Stimulated activated effector memory CD8-positive, alpha-beta T cell treated with anti-CD3 and anti-CD28 coated beads, Interleukin-12 subunit alpha, Interleukin-12 subunit beta, amount 100 ng/mL, for 72 hours (primary cell): Measurements from ENCODE around the gene SMCR8.
"Not testable (repeated sequence)": the region's sequence is repeated elsewhere in the genome, so short reads cannot be mapped to it uniquely, and the experiment has no call there.

Experiments used
- ATAC-seq: fragments of 150-1000 bp; cut with Tn5 transposase; 2 replicates; pipeline ENCODE4 v1.10.0; 2021
- DNase-seq, 2 donors: peaks; one replicate each; pipeline ENCODE4 v3.0.0; 2021 to 2022; ENCODE audit warnings: low spot score in 2 of 2
- H3K27ac Mint-ChIP-seq: one replicate; pipeline ENCODE4 v1.8.0; 2022; ENCODE audit warnings: mild to moderate bottlenecking, mixed read lengths
- H3K36me3 Mint-ChIP-seq: one replicate; pipeline ENCODE4 v1.8.0; 2022; ENCODE audit warnings: mild to moderate bottlenecking, mixed read lengths
- H3K4me1 Mint-ChIP-seq: one replicate; pipeline ENCODE4 v1.8.0; 2022; ENCODE audit warnings: mixed read lengths
- H3K4me3 Mint-ChIP-seq: one replicate; pipeline ENCODE4 v1.8.0; 2022; ENCODE audit warnings: mild to moderate bottlenecking, mixed read lengths
- H3K9me3 Mint-ChIP-seq: one replicate; pipeline ENCODE4 v1.8.0; 2022; ENCODE audit warnings: mixed read lengths

SMCR8 gene, protein sequence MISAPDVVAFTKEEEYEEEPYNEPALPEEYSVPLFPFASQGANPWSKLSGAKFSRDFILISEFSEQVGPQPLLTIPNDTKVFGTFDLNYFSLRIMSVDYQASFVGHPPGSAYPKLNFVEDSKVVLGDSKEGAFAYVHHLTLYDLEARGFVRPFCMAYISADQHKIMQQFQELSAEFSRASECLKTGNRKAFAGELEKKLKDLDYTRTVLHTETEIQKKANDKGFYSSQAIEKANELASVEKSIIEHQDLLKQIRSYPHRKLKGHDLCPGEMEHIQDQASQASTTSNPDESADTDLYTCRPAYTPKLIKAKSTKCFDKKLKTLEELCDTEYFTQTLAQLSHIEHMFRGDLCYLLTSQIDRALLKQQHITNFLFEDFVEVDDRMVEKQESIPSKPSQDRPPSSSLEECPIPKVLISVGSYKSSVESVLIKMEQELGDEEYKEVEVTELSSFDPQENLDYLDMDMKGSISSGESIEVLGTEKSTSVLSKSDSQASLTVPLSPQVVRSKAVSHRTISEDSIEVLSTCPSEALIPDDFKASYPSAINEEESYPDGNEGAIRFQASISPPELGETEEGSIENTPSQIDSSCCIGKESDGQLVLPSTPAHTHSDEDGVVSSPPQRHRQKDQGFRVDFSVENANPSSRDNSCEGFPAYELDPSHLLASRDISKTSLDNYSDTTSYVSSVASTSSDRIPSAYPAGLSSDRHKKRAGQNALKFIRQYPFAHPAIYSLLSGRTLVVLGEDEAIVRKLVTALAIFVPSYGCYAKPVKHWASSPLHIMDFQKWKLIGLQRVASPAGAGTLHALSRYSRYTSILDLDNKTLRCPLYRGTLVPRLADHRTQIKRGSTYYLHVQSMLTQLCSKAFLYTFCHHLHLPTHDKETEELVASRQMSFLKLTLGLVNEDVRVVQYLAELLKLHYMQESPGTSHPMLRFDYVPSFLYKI

DNA sequence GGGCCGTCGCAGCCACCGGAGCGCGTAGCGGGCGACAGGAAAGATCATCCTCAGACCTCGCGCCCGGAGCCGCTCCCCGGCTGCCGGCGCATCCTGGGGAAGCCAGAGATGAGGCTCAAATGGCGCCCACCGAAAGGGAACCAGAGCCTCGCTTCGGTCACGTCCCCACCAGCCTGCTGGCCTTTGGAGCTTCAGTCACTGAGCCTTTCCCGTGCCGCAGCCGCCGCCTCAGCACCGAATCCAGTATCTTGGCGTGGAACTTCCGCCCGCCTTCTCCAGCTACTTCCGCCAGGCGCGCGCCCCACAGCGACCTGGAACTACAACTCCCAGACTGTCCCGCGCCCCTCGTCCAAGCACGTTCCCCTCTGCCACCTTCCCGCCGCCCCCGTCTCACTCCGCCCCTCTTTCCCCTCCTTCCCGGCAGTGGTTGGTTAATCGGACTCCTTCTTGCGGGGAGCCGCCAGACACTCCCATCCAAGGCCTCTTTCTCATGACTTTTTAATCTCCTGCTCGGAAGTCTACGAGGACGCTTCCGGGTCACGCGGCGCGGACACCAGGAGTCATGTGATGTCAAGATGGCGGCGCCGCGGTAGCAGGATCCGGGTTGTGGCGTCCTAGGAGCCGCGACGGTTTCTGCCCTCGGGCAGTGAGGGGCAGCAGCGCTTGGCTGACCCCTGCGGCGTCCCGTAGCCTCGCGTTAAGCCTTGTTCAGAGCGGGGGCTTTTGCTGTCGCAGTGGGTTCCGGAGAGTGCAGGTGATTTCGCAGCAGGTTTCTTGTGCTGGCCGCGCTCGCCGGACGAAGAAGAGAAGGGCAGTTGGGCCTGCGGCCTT is at the start of gene SMCR8, which contains the start of gene TOP3A:
Gene SMCR8 (plus strand): TSS at position 563 of the 831 bp plus-strand sequence. CDS start 497 bp downstream, outside the sequence.
Gene TOP3A (minus strand): TSS at position 264 of the 831 bp plus-strand sequence. CDS start 216 bp downstream, at position 48.
- DNase-seq: peak; percentile 85 to 97
- Mint-ChIP-seq H3K4me1 (peaks cover 81% of the 10 kb centered on the region), H3K4me3 (peak within 1 kb of the TSS; percentile 82), H3K9me3 (no peaks in the 10 kb centered on the region), H3K27ac (peak within 1 kb of the TSS; percentile 95), H3K36me3 (peaks cover 84% of the 10 kb centered on the region)
- peak; percentile 95 for ATAC-seq

DNA sequence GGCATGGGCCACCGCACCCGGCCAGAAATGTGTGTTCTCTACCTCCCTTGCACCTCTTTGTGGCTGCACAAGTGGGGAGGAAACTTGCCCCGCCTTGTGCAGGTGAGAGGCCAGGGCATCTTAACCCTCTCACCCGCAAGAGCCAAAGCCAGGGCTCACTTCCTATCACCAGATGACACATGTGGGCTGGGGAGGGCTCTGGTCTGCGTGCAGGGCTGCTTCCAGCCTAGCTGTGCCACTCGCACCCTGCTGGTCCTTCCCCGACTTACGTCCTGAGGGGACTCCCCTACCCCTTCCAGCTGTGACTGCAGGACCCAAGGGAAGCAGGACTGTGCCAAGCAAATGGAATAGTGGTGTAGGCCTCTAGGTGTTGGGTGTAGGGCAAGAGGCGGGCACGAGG is 47.7 kb upstream of the SMCR8 start:
- H3K27ac Mint-ChIP-seq: peak overlapping the region; percentile 40
- H3K36me3 Mint-ChIP-seq: peaks cover 5% of the 10 kb centered on the region
- peaks cover 10% of the 10 kb centered on the region for H3K4me1 Mint-ChIP-seq
- ATAC-seq (peak; percentile 74), DNase-seq (no peak)
- no peak overlapping the region for H3K4me3 Mint-ChIP-seq
- H3K9me3 Mint-ChIP-seq: no peaks in the 10 kb centered on the region

DNA sequence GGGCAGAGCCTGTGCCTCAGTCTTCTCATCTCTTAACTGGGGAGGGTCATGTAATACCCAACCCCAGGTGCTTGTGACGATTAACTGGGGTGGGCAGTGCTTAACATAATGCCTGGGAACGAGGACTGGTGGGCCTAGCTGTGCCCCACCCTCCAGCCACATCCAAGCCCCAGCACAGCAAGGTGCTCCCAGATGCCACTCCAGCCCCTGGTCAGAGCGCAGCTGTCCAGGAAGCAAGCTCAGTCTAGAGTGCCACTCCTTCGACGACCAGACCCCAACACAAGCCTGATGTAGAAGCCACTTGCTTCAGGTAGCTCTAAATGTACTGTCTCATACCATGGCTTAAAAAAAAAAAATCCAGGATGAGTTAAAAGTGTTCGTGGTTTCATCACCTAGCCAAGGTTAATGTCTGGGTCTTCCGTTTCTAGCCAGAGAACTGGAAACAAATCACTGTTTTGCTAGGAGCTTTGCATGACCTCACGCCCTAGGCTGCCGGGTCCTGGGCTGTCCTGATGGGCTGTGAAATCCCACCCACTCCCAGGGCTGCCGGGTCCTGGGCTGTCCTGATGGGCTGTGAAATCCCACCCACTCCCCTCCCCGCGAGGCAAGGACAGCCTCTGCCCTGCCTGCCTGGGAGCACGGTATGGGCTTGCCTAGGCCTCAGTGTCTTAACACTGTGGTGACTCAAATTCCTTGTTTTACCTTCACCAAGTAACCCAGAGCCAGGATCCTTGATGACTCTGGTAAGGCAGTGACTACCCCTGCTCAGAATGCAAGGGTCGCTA is 47.0 kb upstream of the SMCR8 start:
- H3K27ac Mint-ChIP-seq: peak overlapping the region; percentile 40
- H3K4me3 Mint-ChIP-seq: no peak overlapping the region
- H3K4me1 Mint-ChIP-seq: peaks cover 10% of the 10 kb centered on the region
- peaks cover 12% of the 10 kb centered on the region for H3K36me3 Mint-ChIP-seq
- no peak for DNase-seq
- peak; percentile 66 for ATAC-seq
- H3K9me3 Mint-ChIP-seq: no peaks in the 10 kb centered on the region

DNA sequence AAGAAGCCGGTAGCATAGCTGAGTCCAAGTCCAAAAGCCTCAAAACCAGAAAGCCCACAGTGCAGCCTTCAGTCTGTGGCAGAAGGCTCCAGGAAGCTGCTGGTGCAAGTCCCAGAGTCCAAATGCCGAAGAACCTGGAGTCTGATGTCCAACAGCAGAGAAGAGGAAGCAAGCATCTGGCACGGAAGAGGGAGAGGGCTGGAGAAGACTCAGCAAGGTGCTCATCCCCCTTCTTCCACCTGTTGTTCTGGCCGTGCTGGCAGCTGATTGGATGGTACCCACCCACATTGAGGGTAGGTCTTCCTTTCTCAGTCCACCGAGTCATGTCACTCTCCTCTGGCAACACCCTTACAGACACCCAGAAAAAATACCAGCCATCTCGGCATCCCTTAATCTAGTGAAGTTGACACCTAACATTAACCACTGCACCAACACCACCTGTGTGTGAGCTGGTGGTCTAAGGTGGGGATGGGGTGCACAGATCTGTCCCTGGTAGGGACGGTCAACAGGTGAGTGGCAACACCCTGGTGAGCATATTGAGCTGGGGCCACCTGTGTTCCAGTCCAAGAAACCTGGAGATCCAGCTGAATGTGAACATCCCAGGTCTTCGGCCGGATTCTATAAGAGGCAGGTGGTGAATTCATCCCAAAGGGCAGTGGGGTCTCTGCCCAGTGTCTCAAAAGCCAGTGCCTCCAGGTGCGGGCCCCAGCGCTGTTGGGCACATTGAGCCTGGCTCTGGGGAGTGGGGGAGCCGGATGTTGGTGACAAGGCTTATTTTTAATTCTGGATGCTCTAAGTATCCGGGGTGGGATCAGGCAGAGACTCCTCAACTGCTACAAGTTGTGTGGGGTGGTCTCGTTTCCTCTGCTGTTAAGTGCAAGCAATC is 44.8 kb upstream of the SMCR8 start:
- Mint-ChIP-seq H3K4me3 (no peak overlapping the region), H3K4me1 (peaks cover 10% of the 10 kb centered on the region), H3K27ac (no peak overlapping the region), H3K9me3 (no peaks in the 10 kb centered on the region), H3K36me3 (peaks cover 34% of the 10 kb centered on the region)
- ATAC-seq: no peak
- no peak for DNase-seq

DNA sequence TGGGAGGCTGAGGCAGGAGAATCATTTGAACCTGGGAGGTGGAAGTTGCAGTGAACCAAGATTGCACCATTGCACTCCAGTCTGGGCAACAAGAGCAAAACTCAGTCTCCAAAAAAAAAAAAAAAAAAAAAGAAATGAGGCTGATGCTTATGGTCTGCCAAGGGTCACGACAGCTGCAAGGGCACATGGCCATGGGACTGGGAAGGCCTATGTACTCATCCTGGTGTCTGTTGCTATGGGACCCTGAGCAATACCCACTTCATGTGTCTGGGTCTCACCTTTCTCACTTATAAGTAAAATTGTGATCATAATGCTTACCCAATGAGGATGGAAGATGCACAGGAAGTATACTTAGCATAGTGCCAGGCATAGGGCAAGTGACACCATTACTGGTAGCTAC is 38.0 kb upstream of the SMCR8 start:
- no peak overlapping the region for H3K27ac Mint-ChIP-seq
- DNase-seq (no peak), ATAC-seq (no peak)
- no peaks in the 10 kb centered on the region for H3K9me3 Mint-ChIP-seq
- H3K36me3 Mint-ChIP-seq: peaks cover 100% of the 10 kb centered on the region
- H3K4me1 Mint-ChIP-seq: no peaks in the 10 kb centered on the region
- H3K4me3 Mint-ChIP-seq: no peak overlapping the region

DNA sequence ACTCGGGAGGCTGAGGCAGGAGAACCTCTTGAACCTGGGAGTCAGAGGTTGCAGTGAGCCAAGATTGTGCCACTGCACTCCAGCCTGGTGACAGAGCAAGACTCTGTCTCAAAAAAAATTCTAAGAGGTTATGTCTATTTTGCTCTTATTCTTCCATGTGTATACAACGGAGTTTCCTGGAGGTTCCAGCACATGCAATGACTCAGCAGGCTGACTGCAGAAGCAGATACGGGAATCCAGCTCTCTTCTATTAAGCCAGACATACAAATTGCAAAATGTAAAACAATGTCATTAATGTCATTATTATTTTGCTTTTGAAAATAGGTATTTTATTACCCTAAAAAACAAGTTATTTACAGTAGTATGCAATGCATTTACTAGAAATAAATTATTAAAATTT is 36.2 kb upstream of the SMCR8 start:
- Mint-ChIP-seq H3K9me3 (no peaks in the 10 kb centered on the region), H3K27ac (no peak overlapping the region), H3K4me1 (no peaks in the 10 kb centered on the region), H3K4me3 (no peak overlapping the region), H3K36me3 (peaks cover 100% of the 10 kb centered on the region)
- no peak for ATAC-seq
- no peak for DNase-seq

DNA sequence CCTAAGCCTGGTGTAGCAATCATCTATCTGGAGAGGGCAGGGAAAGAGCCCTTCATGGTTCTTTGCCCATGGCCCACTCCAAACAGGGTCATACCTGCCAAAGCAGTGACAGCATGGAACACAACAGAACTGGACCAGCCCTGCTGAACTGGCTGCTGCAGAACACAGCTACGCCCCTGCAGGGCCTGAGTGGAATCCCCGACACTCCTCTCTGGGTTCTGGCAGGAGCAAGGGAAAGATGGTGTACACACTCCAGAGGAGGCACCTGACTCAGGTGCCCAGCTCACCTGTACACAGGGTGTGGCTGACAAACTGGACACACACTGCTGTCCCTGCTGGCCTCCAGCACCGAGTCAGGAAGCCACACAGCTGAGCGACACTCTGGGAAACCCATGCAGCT is 34.8 kb upstream of the SMCR8 start:
- H3K4me3 Mint-ChIP-seq: no peak overlapping the region

DNA sequence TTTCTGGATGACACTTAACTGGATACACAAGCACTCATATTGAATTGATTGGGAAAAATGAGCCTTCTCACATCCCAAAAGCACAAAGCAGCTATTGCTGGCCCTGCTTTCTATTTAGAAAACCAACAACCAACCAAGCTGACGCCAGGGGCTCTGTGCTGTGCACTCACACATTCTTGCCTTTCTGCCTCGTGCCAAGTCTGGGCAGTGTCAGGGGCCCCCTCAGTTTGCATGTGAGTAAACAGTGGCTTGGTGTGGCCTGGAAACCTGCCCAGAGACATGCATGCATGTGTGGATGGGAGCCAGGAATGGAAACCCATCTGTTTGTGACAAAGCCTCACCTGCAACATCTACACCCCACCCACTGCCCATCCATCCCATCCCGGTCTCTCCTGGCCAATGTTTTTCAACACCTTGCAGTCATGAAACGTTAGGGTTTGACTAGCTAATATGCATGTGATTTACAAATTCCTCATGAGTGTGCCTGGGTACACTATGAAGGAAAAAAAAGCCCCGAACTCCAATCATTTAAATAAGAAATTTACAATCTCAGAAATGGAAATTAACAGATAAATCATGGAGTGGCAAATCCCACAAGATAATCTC is 34.2 kb upstream of the SMCR8 start:
- H3K9me3 Mint-ChIP-seq: no peaks in the 10 kb centered on the region
- H3K27ac Mint-ChIP-seq: no peak overlapping the region
- peaks cover 100% of the 10 kb centered on the region for H3K36me3 Mint-ChIP-seq
- H3K4me3 Mint-ChIP-seq: no peak overlapping the region
- DNase-seq (no peak), ATAC-seq (no peak)
- H3K4me1 Mint-ChIP-seq: no peaks in the 10 kb centered on the region

More for the DNA sequence above, 34.8 kb upstream of the SMCR8 start:
- H3K9me3 Mint-ChIP-seq: no peaks in the 10 kb centered on the region
- ATAC-seq (no peak), DNase-seq (no peak)
- no peak overlapping the region for H3K27ac Mint-ChIP-seq
- no peaks in the 10 kb centered on the region for H3K4me1 Mint-ChIP-seq
- H3K36me3 Mint-ChIP-seq: peaks cover 100% of the 10 kb centered on the region

DNA sequence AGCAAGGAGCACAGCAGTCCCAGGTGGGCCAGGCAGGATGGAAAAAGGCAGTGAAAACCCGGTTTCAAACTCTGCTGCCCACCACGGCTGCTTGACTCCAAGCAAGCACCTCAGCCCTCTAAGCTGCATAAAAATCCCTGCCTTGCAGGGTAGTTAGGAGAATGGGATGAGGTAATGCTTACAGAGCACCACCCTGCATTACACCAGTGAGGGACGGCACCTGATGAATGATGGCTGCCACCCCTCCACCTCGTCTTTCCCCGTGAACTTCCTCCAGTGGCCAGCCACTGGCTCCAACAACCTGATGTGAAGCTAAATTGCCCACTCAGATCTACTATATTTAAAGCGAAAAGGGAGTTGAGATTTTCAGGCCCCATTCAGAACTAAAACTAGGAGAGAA is 33.3 kb upstream of the SMCR8 start:
- no peaks in the 10 kb centered on the region for H3K9me3 Mint-ChIP-seq
- no peak overlapping the region for H3K27ac Mint-ChIP-seq
- no peak overlapping the region for H3K4me3 Mint-ChIP-seq
- ATAC-seq (no peak), DNase-seq (no peak)
- H3K36me3 Mint-ChIP-seq: peaks cover 100% of the 10 kb centered on the region
- H3K4me1 Mint-ChIP-seq: no peaks in the 10 kb centered on the region

DNA sequence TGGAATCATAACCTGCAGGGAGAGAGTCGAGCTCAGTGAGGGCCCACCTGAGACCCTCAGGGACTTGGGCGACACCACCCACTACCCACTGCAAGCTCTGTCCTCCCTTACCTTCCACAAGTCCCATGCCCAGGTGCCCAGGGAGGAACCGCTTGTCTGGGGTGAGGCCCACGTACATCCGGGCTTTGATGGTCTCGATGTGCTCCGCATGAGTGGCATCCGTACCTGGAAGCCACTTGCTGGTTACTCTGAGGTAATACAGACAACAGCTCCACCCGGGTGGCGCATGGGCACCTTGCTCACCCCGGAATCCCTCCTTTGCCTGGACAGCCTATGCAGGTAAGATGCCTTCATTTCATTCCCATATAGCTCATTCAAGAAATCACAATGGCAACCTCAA is 29.8 kb upstream of the SMCR8 start:
- H3K36me3 Mint-ChIP-seq: peaks cover 100% of the 10 kb centered on the region
- no peak overlapping the region for H3K27ac Mint-ChIP-seq
- DNase-seq (no peak), ATAC-seq (no peak)
- H3K4me1 Mint-ChIP-seq: no peaks in the 10 kb centered on the region
- no peaks in the 10 kb centered on the region for H3K9me3 Mint-ChIP-seq
- no peak overlapping the region for H3K4me3 Mint-ChIP-seq

DNA sequence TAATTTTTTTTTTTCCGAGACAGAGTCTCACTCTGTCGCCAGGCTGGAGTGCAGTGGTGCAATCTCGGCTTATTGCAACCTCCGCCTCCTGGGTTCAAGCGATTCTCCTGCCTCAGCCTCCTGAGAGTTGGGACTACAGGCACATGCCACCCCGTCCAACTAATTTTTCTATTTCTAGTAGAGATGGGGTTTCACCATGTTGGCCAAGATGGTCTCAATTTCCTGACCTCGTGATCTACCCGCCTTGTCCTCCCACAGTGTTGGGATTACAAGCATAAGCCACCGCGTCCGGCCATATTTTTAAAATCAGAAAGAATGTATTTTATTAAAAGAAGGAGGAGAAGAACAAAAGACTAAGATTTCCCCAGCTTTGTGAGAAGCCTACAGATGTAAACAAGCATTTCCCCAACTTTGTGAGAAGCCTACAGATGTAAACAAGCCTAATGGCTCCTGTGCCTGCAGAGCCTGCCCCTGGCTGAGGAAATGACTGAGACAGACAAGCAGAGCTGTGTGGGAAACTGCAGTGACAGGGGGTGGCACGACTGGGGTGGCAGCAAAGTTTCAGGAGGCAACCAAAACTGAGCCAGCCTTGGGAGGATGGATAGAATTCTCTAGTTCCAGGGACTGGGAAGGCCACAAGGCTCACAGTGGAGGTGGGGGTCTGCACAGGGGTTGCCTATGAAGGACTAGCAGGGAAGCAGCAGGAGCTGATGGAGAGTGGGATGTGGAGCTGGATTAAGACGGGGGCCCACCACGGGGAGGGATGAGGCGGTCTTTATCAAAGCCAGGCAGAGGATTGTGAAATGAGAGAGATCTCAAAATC is 23.2 kb upstream of the SMCR8 start:
- peak overlapping the region; percentile 82 for H3K27ac Mint-ChIP-seq
- no peak overlapping the region for H3K4me3 Mint-ChIP-seq
- DNase-seq (no peak), ATAC-seq (no peak)
- H3K4me1 Mint-ChIP-seq: no peaks in the 10 kb centered on the region
- no peaks in the 10 kb centered on the region for H3K9me3 Mint-ChIP-seq
- H3K36me3 Mint-ChIP-seq: peaks cover 100% of the 10 kb centered on the region

DNA sequence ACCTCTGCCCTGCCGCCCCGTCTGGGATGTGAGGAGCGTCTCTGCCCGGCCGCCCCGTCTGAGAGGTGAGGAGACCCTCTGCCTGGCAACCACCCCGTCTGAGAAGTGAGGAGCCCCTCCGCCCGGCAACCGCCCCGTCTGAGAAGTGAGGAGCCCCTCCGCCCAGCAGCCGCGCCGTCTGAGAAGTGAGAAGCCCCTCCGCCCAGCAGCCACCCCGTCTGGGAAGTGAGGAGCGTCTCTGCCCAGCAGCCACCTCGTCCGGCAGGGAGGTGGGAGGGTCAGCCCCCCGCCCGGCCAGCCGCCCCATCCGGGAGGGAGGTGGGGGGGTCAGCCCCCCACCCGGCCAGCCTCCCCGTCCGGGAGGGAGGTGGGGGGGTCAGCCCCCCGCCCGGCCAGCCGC is 17.0 kb upstream of the SMCR8 start:
- H3K27ac Mint-ChIP-seq, H3K4me1 Mint-ChIP-seq, H3K4me3 Mint-ChIP-seq, H3K9me3 Mint-ChIP-seq, ATAC-seq, DNase-seq: not testable (repeated sequence)
- H3K36me3 Mint-ChIP-seq: peaks cover 89% of the 10 kb centered on the region
